HFF-Myc (cell line): Measurements from ENCODE around the gene PRKAR1B.
A peak's percentile ranks its signal among the peaks of the same experiment; 100 is the strongest.

Experiments used
- DNase-seq: peaks from one replicate; pipeline ENCODE4 v3.0.0-alpha.2; 2011; ENCODE audit warnings: low read depth; ENCODE audit errors: extremely low read depth
- H3K4me3 ChIP-seq: replicated peaks from 2 replicates; pipeline ENCODE4 v1.5.1; 2011; ENCODE audit warnings: low read depth, mild to moderate bottlenecking, control low read depth, low read length
- CTCF ChIP-seq: IDR thresholded peaks from 2 replicates; pipeline ENCODE4 v1.5.1; 2012; ENCODE audit warnings: mild to moderate bottlenecking, low read depth, low read length, control low read depth; ENCODE audit errors: missing control alignments

The PRKAR1B gene

GRCh38 chr7:712381-713138, 14.5 kb downstream of the PRKAR1B start:
- no peak for DNase-seq
- no peak for TF ChIP-seq CTCF
- H3K4me3 ChIP-seq = peak overlapping the region; percentile 15; the same call in 1 of the 2 replicates

- no peak for TF ChIP-seq CTCF
- peak overlapping the region; percentile 15; the same call in 1 of the 2 replicates for H3K4me3 ChIP-seq
- DNase-seq = no peak
Observed at GRCh38 chr7:711922-712380, 15.1 kb downstream of the PRKAR1B start.

- no peak overlapping the region for H3K4me3 ChIP-seq
- DNase-seq = no peak
- TF ChIP-seq CTCF = no peak
Observed at GRCh38 chr7:711093-711921, 15.8 kb downstream of the PRKAR1B start.

- no peak for TF ChIP-seq CTCF
- H3K4me3 ChIP-seq = no peak overlapping the region
- no peak for DNase-seq
Observed at GRCh38 chr7:710161-710560, 16.9 kb downstream of the PRKAR1B start.

GRCh38 chr7:707296-708000, 19.6 kb downstream of the PRKAR1B start:
- no peak overlapping the region for H3K4me3 ChIP-seq
- no peak for DNase-seq
- TF ChIP-seq CTCF = no peak

- no peak for TF ChIP-seq CTCF
- H3K4me3 ChIP-seq = no peak overlapping the region
- no peak for DNase-seq
Observed at GRCh38 chr7:706721-707120, 20.4 kb downstream of the PRKAR1B start.
